ENCODE data around the gene SBF2.
"Not testable (repeated sequence)": the region's sequence is repeated elsewhere in the genome, so short reads cannot be mapped to it uniquely, and the experiment has no call there.

SBF2 gene

GRCh38 chr11:9952511-9953196 is 341.4 kb downstream of the SBF2 start:
- DNase-seq (ENCODE audit: low read depth) = no peak

GRCh38 chr11:9951807-9952206 is 342.2 kb downstream of the SBF2 start:
- no peak for DNase-seq (ENCODE audit: low read depth)

GRCh38 chr11:9950462-9950861 is 343.6 kb downstream of the SBF2 start:
- DNase-seq (ENCODE audit: low read depth) = no peak

- DNase-seq (ENCODE audit: low read depth) = no peak
These were observed 346.7 kb downstream of the SBF2 start for GRCh38 chr11:9947231-9947864.

GRCh38 chr11:9945680-9946079 is 348.3 kb downstream of the SBF2 start:
- not testable (repeated sequence) for DNase-seq (ENCODE audit: low read depth)

GRCh38 chr11:9943386-9944110 is 350.5 kb downstream of the SBF2 start:
- no peak for DNase-seq (ENCODE audit: low read depth)

- DNase-seq (ENCODE audit: low read depth) = no peak
These were observed 352.0 kb downstream of the SBF2 start for GRCh38 chr11:9941991-9942390.

GRCh38 chr11:9939150-9939549 is 354.9 kb downstream of the SBF2 start:
- DNase-seq (ENCODE audit: low read depth) = not testable (repeated sequence)

- DNase-seq (ENCODE audit: low read depth) = no peak
These were observed 357.3 kb downstream of the SBF2 start for GRCh38 chr11:9936754-9937153.

- not testable (repeated sequence) for DNase-seq (ENCODE audit: low read depth)
These were observed 361.2 kb downstream of the SBF2 start for GRCh38 chr11:9932843-9933242.

- DNase-seq (ENCODE audit: low read depth) = not testable (repeated sequence)
These were observed 363.3 kb downstream of the SBF2 start for GRCh38 chr11:9930562-9931331.

GRCh38 chr11:9927670-9928069 is 366.3 kb downstream of the SBF2 start:
- no peak for DNase-seq (ENCODE audit: low read depth)

- no peak for DNase-seq (ENCODE audit: low read depth)
These were observed 370.7 kb downstream of the SBF2 start for GRCh38 chr11:9923280-9923679.

- no peak for DNase-seq (ENCODE audit: low read depth)
These were observed 371.2 kb downstream of the SBF2 start for GRCh38 chr11:9922806-9923205.

GRCh38 chr11:9916480-9916879 is 377.5 kb downstream of the SBF2 start:
- no peak for DNase-seq (ENCODE audit: low read depth)

- no peak for DNase-seq (ENCODE audit: low read depth)
These were observed 380.0 kb downstream of the SBF2 start for GRCh38 chr11:9914064-9914463.

- DNase-seq (ENCODE audit: low read depth) = no peak
These were observed 387.8 kb downstream of the SBF2 start for GRCh38 chr11:9905960-9906791.

GRCh38 chr11:9905501-9905951 is 388.5 kb downstream of the SBF2 start:
- DNase-seq (ENCODE audit: low read depth) = no peak

GRCh38 chr11:9903579-9903978 is 390.4 kb downstream of the SBF2 start:
- no peak for DNase-seq (ENCODE audit: low read depth)

- no peak for DNase-seq (ENCODE audit: low read depth)
These were observed 392.1 kb downstream of the SBF2 start for GRCh38 chr11:9901943-9902342.

GRCh38 chr11:9900253-9900652 is 393.8 kb downstream of the SBF2 start:
- DNase-seq (ENCODE audit: low read depth) = not testable (repeated sequence)
